ENCODE data around the gene ELAPOR1. TPM values are rescaled to one million over a fixed set of nuclear protein-coding genes. Genes with fewer than 3 reads are reported as not detected.

The ELAPOR1 gene
- total and polyA plus RNA-seq, 9 of the 15 experiments (the other 6 are each of a cell fraction or from before 2014, with no cell fraction given) = 0.07 to 1.2 (median 0.18) TPM

GRCh38 chr1:109099938-109100773 lies 13.8 kb upstream of the ELAPOR1 start (continued):
- TF ChIP-seq ARID3B (CRISPR knock-in tag; IDR thresholded peaks at IDR 0.05; ENCODE audit: borderline replicate concordance) (0 out of 2 replicates have a peak, but pooled peaks have one; percentile 11), ZNF76 (CRISPR knock-in tag; IDR thresholded peaks at IDR 0.05; ENCODE audit: borderline replicate concordance) (peak; percentile 93), CEBPB (tag; IDR thresholded peaks at IDR 0.05) (no peak), NR4A1 (CRISPR knock-in tag; IDR thresholded peaks at IDR 0.05) (peak; percentile 96), NR4A1 (tag; IDR thresholded peaks at IDR 0.05) (peak; percentile 83; the same call in 1 of the 2 replicates), MAFK (IDR thresholded peaks at IDR 0.05; ENCODE audit: low read length) (peak; percentile 21), CBFB (CRISPR knock-in tag; IDR thresholded peaks at IDR 0.05) (peak; percentile 39; the same call in 1 of the 2 replicates), THRAP3 (IDR thresholded peaks at IDR 0.05; ENCODE audit: borderline replicate concordance) (no peak), RB1 (IDR thresholded peaks at IDR 0.05; ENCODE audit: low read depth) (peak; percentile 81), KDM5B (IDR thresholded peaks at IDR 0.05; ENCODE audit: insufficient replicate concordance, low read depth, low read length) (peak; percentile 100), HDAC6 (IDR thresholded peaks at IDR 0.05; ENCODE audit: low read depth, low read length) (0 out of 2 replicates have a peak, but pooled peaks have one; percentile 83), ZNF408 (CRISPR knock-in tag; IDR thresholded peaks at IDR 0.05; ENCODE audit: low read depth) (no peak), SRF (CRISPR knock-in tag; IDR thresholded peaks at IDR 0.05) (peak; percentile 58 to 87), E2F1 (CRISPR knock-in tag; IDR thresholded peaks at IDR 0.05) (peak; percentile 86), MITF (IDR thresholded peaks at IDR 0.05) (0 out of 2 replicates have a peak, but pooled peaks have one; percentile 56), MCM2 (IDR thresholded peaks at IDR 0.05; ENCODE audit: low read depth) (no peak), ESRRB (CRISPR knock-in tag; IDR thresholded peaks at IDR 0.05; ENCODE audit: borderline replicate concordance) (peak; percentile 73; the same call in 1 of the 2 replicates), ZNF511 (CRISPR knock-in tag; IDR thresholded peaks at IDR 0.05) (peak; percentile 92), POLR2A (conservative IDR thresholded peaks at IDR 0.05) (peak; percentile 100), ZNF75A (CRISPR knock-in tag; IDR thresholded peaks at IDR 0.05) (no peak; the same call in 1 of the 2 replicates), ZNF830 (CRISPR knock-in tag; IDR thresholded peaks at IDR 0.05) (peak; percentile 93), TCF3 (CRISPR knock-in tag; IDR thresholded peaks at IDR 0.05) (peak; percentile 35), ILF3 (IDR thresholded peaks at IDR 0.05; ENCODE audit: borderline replicate concordance) (peak; percentile 30; the same call in 1 of the 2 replicates), ZNF766 (CRISPR knock-in tag; conservative IDR thresholded peaks at IDR 0.05) (peak; percentile 86)

Measured in K562 (cell line).